SU-DHL-6 (cell line): ENCODE measurements around the gene FOXM1.

Experiments
- H2AFZ ChIP-seq: fragments of 200-600 bp; sonication (generic); 2 replicates; pipeline ENCODE4 v1.6.1; 2014; ENCODE audit warnings: low read depth, mild to moderate bottlenecking, moderate library complexity, mixed read lengths, antibody characterized with exemption, low read length; ENCODE audit not compliant: severe bottlenecking
- H3F3A ChIP-seq: fragments of 200-600 bp; shearing (Covaris generic); 2 replicates; pipeline ENCODE4 v1.6.0; 2016; ENCODE audit warnings: antibody characterized with exemption, mild to moderate bottlenecking; ENCODE audit not compliant: insufficient read depth
- H3K27ac ChIP-seq: fragments of 200-600 bp; sonication (generic); 2 replicates; pipeline ENCODE4 v1.5.1; 2016; ENCODE audit warnings: low read depth, mild to moderate bottlenecking, low read length, moderate library complexity, mixed read lengths
- H3K27me3 ChIP-seq: fragments of 200-600 bp; sonication (generic), shearing (Covaris generic); 2 replicates; pipeline ENCODE4 v1.6.0; 2014; ENCODE audit warnings: mild to moderate bottlenecking, low read length
- H3K36me3 ChIP-seq: fragments of 200-600 bp; sonication (generic); 2 replicates; pipeline ENCODE4 v1.6.1; 2014; ENCODE audit warnings: mild to moderate bottlenecking, low read length, mixed read lengths
- H3K4me2 ChIP-seq: fragments of 300-600, 200-600 bp; shearing (Covaris generic), sonication (generic); 2 replicates; pipeline ENCODE4 v1.6.0; 2014; ENCODE audit warnings: low read length, low read depth, mild to moderate bottlenecking; ENCODE audit not compliant: poor library complexity, severe bottlenecking
- H3K4me3 ChIP-seq: fragments of 200-600 bp; sonication (generic); 2 replicates; pipeline ENCODE4 v1.5.1; 2014; ENCODE audit warnings: antibody characterized with exemption, low read length, mild to moderate bottlenecking, mixed read lengths; ENCODE audit not compliant: insufficient read depth, poor library complexity, severe bottlenecking
- H3K79me2 ChIP-seq: fragments of 200-600 bp; sonication (generic); 2 replicates; pipeline ENCODE4 v1.6.1; 2014; ENCODE audit warnings: mild to moderate bottlenecking, low read length, moderate library complexity; ENCODE audit not compliant: insufficient read depth
- H3K9ac ChIP-seq: fragments of 200-600 bp; sonication (generic); 2 replicates; pipeline ENCODE4 v1.7.0; 2014; ENCODE audit warnings: mild to moderate bottlenecking, low read length
- H3K9me2 ChIP-seq: fragments of 200-600 bp; sonication (generic); replicated peaks from 2 replicates; pipeline ENCODE4 v1.6.1; 2014; ENCODE audit warnings: low read length; ENCODE audit not compliant: insufficient read depth
- H3K9me3 ChIP-seq: fragments of 200-600 bp; sonication (generic); 2 replicates; pipeline ENCODE4 v1.6.1; 2014; ENCODE audit warnings: low read length, mixed read lengths; ENCODE audit not compliant: insufficient read depth
- H4K20me1 ChIP-seq: fragments of 200-600 bp; sonication (generic); 2 replicates; pipeline ENCODE4 v1.6.1; 2014; ENCODE audit warnings: low read depth, mild to moderate bottlenecking, antibody characterized with exemption, low read length, moderate library complexity, mixed read lengths
- EZH2phosphoT487 ChIP-seq: fragments of 200-600 bp; sonication (generic), shearing (Covaris generic); conservative IDR thresholded peaks from 2 replicates; pipeline ENCODE4 v1.6.1; 2018; ENCODE audit warnings: mild to moderate bottlenecking, antibody characterized with exemption, low read length, moderate library complexity, mixed read lengths
- TF ChIP-seq, protein P1 (sequence below): fragments of 200-600 bp; sonication (generic); IDR thresholded peaks from one replicate; pipeline ENCODE4 v1.5.1; 2017; ENCODE audit warnings: antibody characterized with exemption, mild to moderate bottlenecking, low read length, moderate library complexity; ENCODE audit not compliant: insufficient read depth, poor library complexity, severe bottlenecking

Gene FOXM1

DNA sequence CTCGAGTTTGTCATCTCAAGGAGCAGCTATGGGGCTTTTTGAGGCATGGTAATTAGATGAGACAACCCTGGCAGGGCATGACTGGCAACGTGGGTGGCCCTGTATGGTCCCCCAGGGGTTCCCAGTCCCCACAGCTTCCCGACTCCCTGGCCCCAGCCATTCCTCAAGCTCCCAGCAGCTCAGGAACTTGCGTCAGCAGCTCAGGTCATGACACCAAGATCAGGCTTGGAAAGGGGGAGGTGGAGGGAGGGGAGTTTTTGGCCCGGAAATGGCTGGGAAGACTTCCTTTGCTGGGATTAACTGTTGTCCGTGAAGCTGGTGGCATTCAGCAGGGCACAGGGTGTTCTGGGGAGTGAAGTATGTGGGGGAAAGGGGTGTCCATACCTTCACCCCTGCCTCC lies 31.7 kb downstream of the FOXM1 start:
- Histone ChIP-seq H3K27me3 (no peaks in the 10 kb centered on the region), H3K36me3 (no peaks in the 10 kb centered on the region), H3K4me2 (no peak overlapping the region), H4K20me1 (no peaks in the 10 kb centered on the region), H2AFZ (no peak overlapping the region), H3K9me2 (no peaks in the 10 kb centered on the region), H3K79me2 (no peaks in the 10 kb centered on the region), H3F3A (no peaks in the 10 kb centered on the region), H3K4me3 (no peak overlapping the region), H3K27ac (no peak overlapping the region), H3K9ac (no peak overlapping the region), H3K9me3 (no peaks in the 10 kb centered on the region)
- TF ChIP-seq EZH2phosphoT487, result no peak

DNA sequence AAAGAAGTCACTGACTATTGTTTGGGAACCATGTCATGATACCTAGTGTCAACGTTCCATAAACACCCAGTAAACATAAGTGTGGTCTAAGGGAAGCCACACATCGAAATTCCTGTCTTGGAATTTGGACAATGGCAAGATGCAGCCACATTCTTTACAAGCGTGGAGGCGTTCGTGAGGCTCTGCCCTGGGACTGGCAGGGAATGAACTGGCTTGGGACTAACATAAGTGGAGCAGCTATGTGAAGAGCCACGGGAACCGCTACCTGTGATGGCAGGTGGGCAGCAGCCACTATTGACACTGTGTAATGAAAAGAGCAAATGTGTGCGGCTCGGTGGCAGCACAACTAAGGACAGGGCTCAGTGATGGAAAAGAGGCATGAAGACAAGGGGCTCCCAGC lies 32.2 kb downstream of the FOXM1 start:
- Histone ChIP-seq H3K4me2 (no peak overlapping the region), H3K36me3 (no peaks in the 10 kb centered on the region), H3K9me3 (no peaks in the 10 kb centered on the region), H3K9me2 (no peaks in the 10 kb centered on the region), H3K27ac (no peak overlapping the region), H3K4me3 (no peak overlapping the region), H2AFZ (no peak overlapping the region), H3K9ac (no peak overlapping the region), H4K20me1 (no peaks in the 10 kb centered on the region), H3K79me2 (no peaks in the 10 kb centered on the region), H3K27me3 (no peaks in the 10 kb centered on the region), H3F3A (no peaks in the 10 kb centered on the region)
- TF ChIP-seq, protein P1, sequence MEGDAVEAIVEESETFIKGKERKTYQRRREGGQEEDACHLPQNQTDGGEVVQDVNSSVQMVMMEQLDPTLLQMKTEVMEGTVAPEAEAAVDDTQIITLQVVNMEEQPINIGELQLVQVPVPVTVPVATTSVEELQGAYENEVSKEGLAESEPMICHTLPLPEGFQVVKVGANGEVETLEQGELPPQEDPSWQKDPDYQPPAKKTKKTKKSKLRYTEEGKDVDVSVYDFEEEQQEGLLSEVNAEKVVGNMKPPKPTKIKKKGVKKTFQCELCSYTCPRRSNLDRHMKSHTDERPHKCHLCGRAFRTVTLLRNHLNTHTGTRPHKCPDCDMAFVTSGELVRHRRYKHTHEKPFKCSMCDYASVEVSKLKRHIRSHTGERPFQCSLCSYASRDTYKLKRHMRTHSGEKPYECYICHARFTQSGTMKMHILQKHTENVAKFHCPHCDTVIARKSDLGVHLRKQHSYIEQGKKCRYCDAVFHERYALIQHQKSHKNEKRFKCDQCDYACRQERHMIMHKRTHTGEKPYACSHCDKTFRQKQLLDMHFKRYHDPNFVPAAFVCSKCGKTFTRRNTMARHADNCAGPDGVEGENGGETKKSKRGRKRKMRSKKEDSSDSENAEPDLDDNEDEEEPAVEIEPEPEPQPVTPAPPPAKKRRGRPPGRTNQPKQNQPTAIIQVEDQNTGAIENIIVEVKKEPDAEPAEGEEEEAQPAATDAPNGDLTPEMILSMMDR, result no peak
- TF ChIP-seq EZH2phosphoT487, result no peak

DNA sequence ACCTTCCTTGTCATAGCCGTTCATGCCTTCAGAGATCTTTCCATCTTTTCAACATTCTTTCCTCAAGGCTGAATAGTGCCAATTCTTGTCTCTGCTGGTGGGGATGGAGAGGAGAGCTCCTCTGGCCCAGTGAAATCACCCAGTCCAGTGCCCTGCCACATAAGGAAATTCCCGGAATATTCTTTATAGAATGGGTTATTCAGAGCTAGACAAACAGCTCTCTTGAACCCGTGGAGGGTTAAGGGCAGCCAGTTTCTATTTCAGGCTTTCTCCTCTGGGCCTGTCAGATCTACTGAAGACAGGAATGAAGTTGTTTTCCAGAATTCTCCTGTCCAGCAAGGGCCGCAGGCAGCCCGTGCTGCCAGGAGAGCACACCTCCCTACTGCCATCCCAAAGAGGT lies 34.0 kb downstream of the FOXM1 start:
- H3K36me3 ChIP-seq, result no peaks in the 10 kb centered on the region
- no peaks in the 10 kb centered on the region for H4K20me1 ChIP-seq
- no peak overlapping the region for H3K4me3 ChIP-seq
- no peaks in the 10 kb centered on the region for H3K9me2 ChIP-seq
- no peak overlapping the region for H3K9ac ChIP-seq
- H3K4me2 ChIP-seq, result no peak overlapping the region
- no peak for TF ChIP-seq EZH2phosphoT487
- TF ChIP-seq, protein P1, result no peak
- no peaks in the 10 kb centered on the region for H3K27me3 ChIP-seq
- no peak overlapping the region for H2AFZ ChIP-seq
- H3K79me2 ChIP-seq, result no peaks in the 10 kb centered on the region
- no peaks in the 10 kb centered on the region for H3K9me3 ChIP-seq
- no peaks in the 10 kb centered on the region for H3F3A ChIP-seq
- H3K27ac ChIP-seq, result no peak overlapping the region

DNA sequence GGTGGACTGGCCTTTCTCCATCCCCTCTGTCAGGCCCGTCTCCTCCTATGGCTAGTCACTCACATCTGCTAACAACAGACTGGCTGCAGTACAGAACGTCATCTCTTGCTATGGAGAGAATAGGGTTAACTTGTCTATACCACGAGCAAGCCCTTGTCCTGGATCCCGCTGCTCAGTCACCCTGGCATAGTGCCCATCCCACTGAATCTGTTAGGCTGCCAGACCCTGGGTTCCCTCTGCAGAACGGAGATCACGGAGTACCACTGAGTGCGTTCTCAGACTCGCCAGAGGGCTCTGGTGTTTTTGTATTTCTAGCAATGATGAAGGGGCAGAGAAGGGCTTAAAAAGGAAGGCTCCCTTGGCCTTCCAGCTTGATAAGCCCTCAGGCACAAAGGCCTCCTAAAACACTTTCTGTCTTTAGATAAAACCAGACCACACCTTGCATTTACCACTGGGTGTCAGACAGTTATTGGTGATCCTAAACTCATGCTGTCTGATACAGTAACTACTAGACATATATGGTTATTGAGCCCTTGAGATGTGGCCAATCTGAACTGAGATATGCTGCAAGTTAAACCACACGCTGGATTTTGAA lies 35.8 kb downstream of the FOXM1 start:
- Histone ChIP-seq H3K79me2 (no peaks in the 10 kb centered on the region), H3K4me3 (no peak overlapping the region), H3K9me3 (no peaks in the 10 kb centered on the region), H3F3A (no peaks in the 10 kb centered on the region), H3K9ac (no peak overlapping the region), H3K9me2 (no peaks in the 10 kb centered on the region), H3K36me3 (no peaks in the 10 kb centered on the region), H3K4me2 (no peak overlapping the region), H4K20me1 (no peaks in the 10 kb centered on the region), H3K27me3 (no peaks in the 10 kb centered on the region), H2AFZ (no peak overlapping the region), H3K27ac (no peak overlapping the region)
- no peak for TF ChIP-seq EZH2phosphoT487
- TF ChIP-seq, protein P1, result no peak
